ENCODE results near the gene TSPAN18. TPM values are rescaled to one million over a fixed set of nuclear protein-coding genes. Genes with fewer than 3 reads are reported as not detected.
A peak's percentile ranks its signal among the peaks of the same experiment; 100 is the strongest.
"Not testable (repeated sequence)": the region's sequence is repeated elsewhere in the genome, so short reads cannot be mapped to it uniquely, and the experiment has no call there.

TSPAN18 gene
- total RNA-seq, 1 donor from 2014 or later = 99.7 TPM

- ATAC-seq (ENCODE audit: poor library complexity) (peak; percentile 72), DNase-seq (peak; percentile 83)
- intact Hi-C loops (cut with DNase I) = no loop called here
These were observed 139.1 kb downstream of the TSPAN18 start for GRCh38 chr11:44865866-44866272.

- intact Hi-C loops (cut with DNase I) = no loop called here
- ATAC-seq (ENCODE audit: poor library complexity) (no peak), DNase-seq (no peak)
These were observed 139.5 kb downstream of the TSPAN18 start for GRCh38 chr11:44866286-44866685.

DNA sequence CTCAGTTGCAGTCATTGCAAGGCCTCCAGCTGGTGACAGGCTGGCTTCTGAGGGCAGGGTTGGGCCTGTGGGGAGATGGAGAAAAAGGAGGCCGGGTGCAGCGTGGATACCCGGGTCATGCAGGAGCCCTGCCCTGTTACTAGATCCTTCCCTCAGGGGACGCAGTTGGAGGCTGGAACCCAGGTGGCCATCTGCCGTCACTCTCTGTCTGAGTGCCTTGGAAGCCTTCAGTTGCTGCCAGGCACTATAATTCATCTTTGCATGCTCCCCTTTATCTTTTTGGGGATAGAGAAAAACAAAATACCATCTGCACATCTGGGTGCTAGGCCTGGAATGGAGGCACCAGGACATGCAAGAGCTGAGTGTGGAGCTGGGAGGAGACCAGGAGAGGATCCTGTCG lies 141.3 kb downstream of the TSPAN18 start:
- no peak for ATAC-seq (ENCODE audit: poor library complexity)
- intact Hi-C loops (cut with DNase I) = no loop called here
- no peak for DNase-seq

DNA sequence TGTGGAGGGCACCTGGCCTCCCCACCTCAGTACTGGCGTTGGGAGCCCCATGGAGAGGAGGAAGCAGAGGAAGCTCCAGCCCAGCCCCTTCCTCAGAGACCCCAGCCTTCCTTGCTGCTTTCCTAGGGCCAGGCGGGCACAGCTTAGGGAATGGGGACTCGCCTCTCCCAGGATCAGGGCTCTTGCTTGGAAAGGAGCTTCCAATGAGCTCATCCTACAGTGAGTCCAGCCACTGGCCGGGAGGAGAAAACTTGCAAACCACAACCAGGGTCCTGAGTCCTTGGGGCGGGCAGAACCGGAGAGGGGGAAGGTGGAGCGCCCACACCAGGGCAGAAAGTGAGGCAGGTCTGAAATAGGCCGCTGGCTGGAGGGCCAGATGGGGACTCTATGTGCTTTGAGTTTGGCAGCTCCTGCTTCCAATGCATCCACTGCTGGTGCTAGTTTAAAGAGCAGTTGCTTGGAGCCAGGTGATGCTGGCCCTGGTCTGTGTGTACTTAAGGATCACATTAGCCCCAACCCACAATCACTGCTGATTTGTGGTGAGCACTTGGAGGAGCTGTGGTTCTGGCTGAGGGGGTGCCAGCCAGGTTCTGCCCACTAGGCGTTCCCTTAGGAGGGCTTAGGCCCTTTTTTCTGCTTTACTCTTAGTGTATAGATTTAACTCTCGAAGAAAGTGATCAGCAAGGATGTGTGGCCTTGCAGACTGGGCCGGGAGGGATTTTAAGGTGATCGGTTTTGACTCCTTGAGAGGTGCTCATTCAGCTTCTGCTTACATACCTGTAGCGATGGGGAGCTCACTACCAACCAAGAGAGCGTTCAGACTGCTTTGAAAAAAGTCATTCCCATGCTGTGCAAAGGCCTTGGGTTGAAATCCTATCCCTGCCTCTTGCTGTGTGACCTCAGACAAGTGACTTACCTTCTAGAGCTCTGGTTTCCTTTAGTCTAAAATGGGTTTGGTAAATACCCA lies 142.0 kb downstream of the TSPAN18 start:
- intact Hi-C loops (cut with DNase I) = no loop called here
- no peak for DNase-seq
- ATAC-seq (ENCODE audit: poor library complexity) = peak; percentile 56

DNA sequence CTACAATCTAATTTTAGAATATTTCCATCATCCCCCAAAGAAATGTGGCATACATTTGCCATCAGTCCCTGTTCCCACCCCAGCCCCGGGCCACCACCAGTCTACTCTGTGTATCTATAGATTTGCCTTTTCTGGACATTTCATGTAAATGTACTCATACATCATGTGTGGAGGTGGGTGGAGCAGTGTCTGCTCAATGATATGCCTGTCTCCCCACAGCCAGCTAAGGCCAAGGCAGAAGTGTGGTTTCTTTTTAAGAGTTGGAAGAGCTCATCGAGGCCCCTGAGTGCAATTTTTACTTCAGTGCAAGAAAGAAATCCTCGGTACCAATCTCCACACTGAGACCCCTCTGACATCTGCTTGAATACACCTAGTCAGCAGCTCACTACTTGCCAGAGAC lies 143.4 kb downstream of the TSPAN18 start:
- no peak for ATAC-seq (ENCODE audit: poor library complexity)
- DNase-seq = no peak
- intact Hi-C loops (cut with DNase I) = no loop called here

DNA sequence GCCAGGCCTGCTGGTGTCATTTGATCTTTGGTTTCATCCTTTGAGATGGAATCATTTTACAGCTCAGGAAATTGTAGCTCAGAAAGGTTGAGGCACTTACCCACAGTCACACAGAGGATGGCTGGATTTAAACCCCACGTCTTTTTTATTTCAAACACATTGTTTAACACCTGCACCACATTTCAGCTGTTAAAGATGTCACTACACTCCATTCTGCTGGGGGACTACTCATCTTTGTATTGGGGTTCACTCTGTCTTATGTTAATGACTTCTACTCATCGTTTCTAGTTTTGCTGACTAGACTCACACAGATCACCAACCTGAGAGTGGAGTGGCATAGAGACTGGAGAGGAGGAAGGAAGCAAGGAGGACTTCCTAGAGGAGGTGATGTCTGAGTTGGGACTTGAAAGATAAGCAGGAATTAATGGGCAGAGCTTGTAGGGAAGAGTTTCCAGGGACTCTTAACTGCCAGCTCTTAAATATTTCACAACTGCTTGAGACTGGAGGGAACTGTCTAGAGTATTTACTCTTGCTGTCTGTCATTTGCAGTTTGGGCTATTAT lies 143.9 kb downstream of the TSPAN18 start:
- no peak for DNase-seq
- no peak for ATAC-seq (ENCODE audit: poor library complexity)
- intact Hi-C loops (cut with DNase I) = no loop called here

GRCh38 chr11:44871682-44872081 lies 144.9 kb downstream of the TSPAN18 start:
- intact Hi-C loops (cut with DNase I); DNase-seq; ATAC-seq (ENCODE audit: poor library complexity): not testable (repeated sequence)

DNA sequence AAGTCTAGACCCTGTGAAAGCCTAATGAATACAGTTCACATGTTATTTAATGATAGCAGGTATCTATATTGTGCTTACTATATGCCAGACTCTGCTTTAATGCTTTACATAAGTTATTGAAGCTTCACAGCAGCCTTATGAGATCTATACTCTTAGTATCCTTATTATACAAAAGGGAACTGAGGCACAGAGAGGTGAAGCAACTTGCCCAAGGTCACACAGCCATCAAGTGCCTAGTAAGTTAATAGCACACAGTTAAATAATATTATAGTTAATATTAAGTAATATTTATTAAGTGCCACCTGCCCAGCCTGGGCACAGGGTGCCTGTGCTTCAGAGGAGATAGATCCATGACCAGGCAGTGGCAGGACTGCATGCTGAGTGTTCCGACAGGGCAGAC lies 145.8 kb downstream of the TSPAN18 start:
- intact Hi-C loops (cut with DNase I) = no loop called here
- no peak for DNase-seq

DNA sequence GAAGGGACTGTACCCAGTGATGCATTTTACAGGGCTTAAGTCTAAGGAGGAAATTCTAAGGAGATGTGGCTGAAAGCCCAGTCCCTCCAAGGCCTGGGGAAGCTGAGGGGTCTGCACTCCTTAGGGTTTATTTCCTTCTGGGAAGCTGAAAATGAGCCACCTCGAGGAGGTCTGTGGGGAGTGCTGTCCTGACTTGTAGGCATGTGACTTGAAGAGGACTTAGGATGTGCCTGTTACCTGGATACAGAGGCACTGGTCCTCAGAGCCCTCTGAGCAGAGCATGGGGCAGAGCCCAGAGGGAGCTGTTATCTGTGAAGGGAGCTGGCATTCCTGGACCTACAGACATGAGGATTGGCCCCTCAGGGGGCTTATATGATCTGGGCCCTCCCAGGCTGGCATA lies 146.8 kb downstream of the TSPAN18 start:
- ATAC-seq (ENCODE audit: poor library complexity) (no peak), DNase-seq (no peak)
- intact Hi-C loops (cut with DNase I) = no loop called here

More for the DNA sequence above, 145.8 kb downstream of the TSPAN18 start:
- ATAC-seq (ENCODE audit: poor library complexity) = no peak

DNA sequence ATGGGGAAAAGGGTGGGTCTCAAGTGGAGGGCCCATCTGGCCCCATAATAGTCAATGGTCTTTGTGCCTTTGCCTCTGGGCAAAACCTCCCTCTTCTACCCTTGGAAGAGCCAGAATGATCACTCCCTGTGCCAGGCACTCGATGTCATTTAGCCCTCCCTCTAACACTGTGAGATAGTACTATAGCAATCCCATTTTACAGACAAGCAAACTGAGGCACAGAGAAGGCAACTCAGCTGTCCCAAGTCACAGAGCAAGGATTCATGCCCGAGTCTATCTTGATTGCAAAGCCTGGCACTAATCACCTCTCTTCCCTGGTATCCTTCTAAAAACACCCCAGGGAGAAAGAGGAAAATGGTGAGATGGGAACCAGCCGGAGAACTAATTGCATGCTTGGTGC lies 147.5 kb downstream of the TSPAN18 start:
- ATAC-seq (ENCODE audit: poor library complexity) (no peak), DNase-seq (no peak)
- intact Hi-C loops (cut with DNase I) = no loop called here

- intact Hi-C loops (cut with DNase I) = no loop called here
- no peak for ATAC-seq (ENCODE audit: poor library complexity)
These were observed 148.3 kb downstream of the TSPAN18 start for GRCh38 chr11:44875037-44875436.

GRCh38 chr11:44876194-44876723 lies 149.5 kb downstream of the TSPAN18 start:
- intact Hi-C loops (cut with DNase I) = no loop called here

More at GRCh38 chr11:44875037-44875436, 148.3 kb downstream of the TSPAN18 start:
- no peak for DNase-seq

DNA sequence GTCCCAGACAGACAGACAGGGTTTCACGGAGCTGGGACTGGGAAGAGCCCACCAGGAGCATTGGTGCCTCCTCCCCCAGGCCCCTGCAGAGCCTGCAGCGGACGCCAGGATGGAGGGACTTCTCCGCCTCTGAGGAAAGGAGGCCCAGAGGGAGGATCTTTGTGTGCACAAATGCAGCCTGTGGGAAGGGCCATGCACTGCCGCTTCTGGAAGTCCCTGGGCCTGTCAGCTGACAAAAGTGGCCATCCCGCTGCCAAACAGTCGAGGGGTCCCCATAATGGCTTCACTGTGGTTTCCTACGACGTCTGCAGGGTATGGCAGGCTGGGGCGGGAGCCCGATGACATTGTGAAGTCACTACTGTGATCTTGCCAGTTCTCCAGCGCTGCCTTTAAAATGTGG lies 150.1 kb downstream of the TSPAN18 start:
- no peak for ATAC-seq (ENCODE audit: poor library complexity)

More at GRCh38 chr11:44876194-44876723, 149.5 kb downstream of the TSPAN18 start:
- no peak for ATAC-seq (ENCODE audit: poor library complexity)
- no peak for DNase-seq

GRCh38 chr11:44877571-44878497 lies 151.1 kb downstream of the TSPAN18 start:
- ATAC-seq (ENCODE audit: poor library complexity) (no peak), DNase-seq (no peak)
- intact Hi-C loops (cut with DNase I) = no loop called here

More for the DNA sequence above, 150.1 kb downstream of the TSPAN18 start:
- DNase-seq = no peak
- intact Hi-C loops (cut with DNase I) = no loop called here

DNA sequence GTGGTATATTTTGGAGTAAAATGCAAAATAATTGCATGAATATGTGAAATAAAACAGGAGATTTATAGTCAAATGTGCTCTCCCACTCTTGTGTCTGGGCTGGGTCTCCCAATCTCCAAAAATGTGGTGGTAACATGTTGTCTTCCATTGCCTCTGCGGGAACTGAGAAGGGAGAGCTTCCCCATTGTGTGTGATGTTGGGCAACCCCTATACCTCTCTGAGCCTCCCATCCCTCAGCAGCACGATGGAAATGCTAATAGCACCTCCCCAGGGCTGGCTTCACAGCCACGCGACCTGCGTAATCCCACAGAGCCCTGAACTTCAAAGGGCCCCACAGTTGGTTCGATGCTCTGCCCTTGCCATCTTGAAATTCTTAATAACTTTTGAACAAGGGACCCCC lies 151.9 kb downstream of the TSPAN18 start:
- ATAC-seq (ENCODE audit: poor library complexity) (no peak), DNase-seq (no peak)
- intact Hi-C loops (cut with DNase I) = no loop called here

- no peak for ATAC-seq (ENCODE audit: poor library complexity)
- intact Hi-C loops (cut with DNase I) = no loop called here
- DNase-seq = no peak
These were observed 152.7 kb downstream of the TSPAN18 start for GRCh38 chr11:44879432-44879831.

- no peak for ATAC-seq (ENCODE audit: poor library complexity)
- DNase-seq = no peak
- intact Hi-C loops (cut with DNase I) = no loop called here
These were observed 153.7 kb downstream of the TSPAN18 start for GRCh38 chr11:44880511-44880910.

DNA sequence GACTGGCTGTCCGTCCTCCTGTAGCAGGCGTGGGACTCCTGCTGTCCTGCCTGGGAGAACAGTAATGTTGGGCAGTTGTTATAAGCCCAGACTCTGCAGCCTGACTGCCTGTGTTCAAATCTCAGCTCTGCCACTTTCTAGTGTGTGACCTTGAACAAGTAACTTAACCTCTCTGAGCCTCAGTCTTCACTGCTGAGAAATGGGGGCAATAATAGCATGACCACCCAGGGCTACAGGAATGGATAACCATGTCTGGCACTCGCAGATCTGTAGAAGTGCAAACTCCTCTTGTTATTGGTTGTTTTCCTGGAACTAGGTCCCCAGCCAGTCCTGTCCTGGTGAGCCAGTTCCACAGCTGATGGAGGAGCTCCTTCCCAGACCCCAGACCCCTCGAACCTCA lies 154.2 kb downstream of the TSPAN18 start:
- DNase-seq (no peak), ATAC-seq (ENCODE audit: poor library complexity) (no peak)
- intact Hi-C loops (cut with DNase I) = no loop called here

GRCh38 chr11:44883277-44883676 lies 156.5 kb downstream of the TSPAN18 start:
- DNase-seq (no peak), ATAC-seq (ENCODE audit: poor library complexity) (no peak)
- intact Hi-C loops (cut with DNase I) = no loop called here
